Common myeloid progenitor, CD34-positive (primary cell): ENCODE data around the gene PRKCH.

Source experiments
- CTCF ChIA-PET: fragments of 350-600 bp; sonication (Branson Sonifier 250); formaldehyde crosslinking; loops from one replicate; lab custom pipeline; 2021; ENCODE audit warnings: antibody characterized with exemption; lab: Charles Lee
- POLR2A ChIA-PET: fragments of 350-600 bp; sonication (Branson Sonifier 250); formaldehyde crosslinking; loops from one replicate; lab custom pipeline; 2021; ENCODE audit warnings: antibody characterized with exemption; lab: Charles Lee
- DNase-seq, 3 donors: peaks; one replicate each; pipeline versions ENCODE4 v3.0.0 to v3.0.0-alpha.2; 2013
- H3K27ac ChIP-seq, 2 experiments: 1 replicate in 1 of 2; 2 replicates in 1 of 2; pipeline ENCODE4 v1.7.0; 2013; ENCODE audit warnings: inconsistent platforms in 2 of 2, low read length in 2 of 2, mild to moderate bottlenecking in 2 of 2, low read depth in 1 of 2, moderate library complexity in 1 of 2; ENCODE audit not compliant: severe bottlenecking in 2 of 2, insufficient read depth in 1 of 2, poor library complexity in 1 of 2
- H3K27me3 ChIP-seq, 5 experiments: replicated peaks in 2 of 5; 1 replicate in 3 of 5; 2 replicates in 2 of 5; pipeline versions ENCODE4 v1.6.1 to v1.7.0; 2013; ENCODE audit warnings: low read length in 4 of 5, mild to moderate bottlenecking in 2 of 5, moderate library complexity in 2 of 5, inconsistent platforms in 1 of 5; ENCODE audit not compliant: insufficient read depth in 5 of 5, control insufficient read depth in 4 of 5
- H3K36me3 ChIP-seq, 4 experiments: 1 replicate in 2 of 4; 2 replicates in 2 of 4; pipeline versions ENCODE4 v1.6.1 to v1.7.0; 2013; ENCODE audit warnings: low read length in 3 of 4, control low read depth in 1 of 4, mild to moderate bottlenecking in 1 of 4; ENCODE audit not compliant: control insufficient read depth in 4 of 4, insufficient read depth in 4 of 4
- H3K4me1 ChIP-seq, 4 experiments: 1 replicate in 3 of 4; 2 replicates in 1 of 4; pipeline versions ENCODE4 v1.6.1 to v1.7.1; 2013; ENCODE audit warnings: low read length in 3 of 4, mild to moderate bottlenecking in 3 of 4, control low read depth in 1 of 4, inconsistent platforms in 1 of 4, moderate library complexity in 1 of 4; ENCODE audit not compliant: control insufficient read depth in 4 of 4, insufficient read depth in 4 of 4; ENCODE audit errors: control extremely low read depth in 1 of 4
- H3K4me3 ChIP-seq, 7 experiments: 1 replicate in 4 of 7; 2 replicates in 3 of 7; pipeline versions ENCODE4 v1.5.1 to v1.7.0; 2013; ENCODE audit warnings: mild to moderate bottlenecking in 7 of 7, low read length in 6 of 7, moderate library complexity in 6 of 7, inconsistent platforms in 2 of 7, low read depth in 2 of 7, control low read depth in 1 of 7; ENCODE audit not compliant: insufficient read depth in 4 of 7, control insufficient read depth in 1 of 7; ENCODE audit errors: extremely low read depth in 1 of 7
- H3K9me3 ChIP-seq, 5 experiments: 1 replicate in 4 of 5; 2 replicates in 1 of 5; pipeline versions ENCODE4 v1.6.1 to v1.7.1; 2013; ENCODE audit warnings: low read length in 4 of 5, mild to moderate bottlenecking in 2 of 5, inconsistent platforms in 1 of 5, low read depth in 1 of 5, moderate library complexity in 1 of 5; ENCODE audit not compliant: control insufficient read depth in 4 of 5, insufficient read depth in 2 of 5; ENCODE audit errors: control extremely low read depth in 1 of 5
- WGBS: methylation state at CpG from one replicate; pipeline ENCODE4 v1.1.5; 2013; ENCODE audit not compliant: insufficient coverage; 5-methylcytosine and 5-hydroxymethylcytosine counted together

The PRKCH gene

DNA sequence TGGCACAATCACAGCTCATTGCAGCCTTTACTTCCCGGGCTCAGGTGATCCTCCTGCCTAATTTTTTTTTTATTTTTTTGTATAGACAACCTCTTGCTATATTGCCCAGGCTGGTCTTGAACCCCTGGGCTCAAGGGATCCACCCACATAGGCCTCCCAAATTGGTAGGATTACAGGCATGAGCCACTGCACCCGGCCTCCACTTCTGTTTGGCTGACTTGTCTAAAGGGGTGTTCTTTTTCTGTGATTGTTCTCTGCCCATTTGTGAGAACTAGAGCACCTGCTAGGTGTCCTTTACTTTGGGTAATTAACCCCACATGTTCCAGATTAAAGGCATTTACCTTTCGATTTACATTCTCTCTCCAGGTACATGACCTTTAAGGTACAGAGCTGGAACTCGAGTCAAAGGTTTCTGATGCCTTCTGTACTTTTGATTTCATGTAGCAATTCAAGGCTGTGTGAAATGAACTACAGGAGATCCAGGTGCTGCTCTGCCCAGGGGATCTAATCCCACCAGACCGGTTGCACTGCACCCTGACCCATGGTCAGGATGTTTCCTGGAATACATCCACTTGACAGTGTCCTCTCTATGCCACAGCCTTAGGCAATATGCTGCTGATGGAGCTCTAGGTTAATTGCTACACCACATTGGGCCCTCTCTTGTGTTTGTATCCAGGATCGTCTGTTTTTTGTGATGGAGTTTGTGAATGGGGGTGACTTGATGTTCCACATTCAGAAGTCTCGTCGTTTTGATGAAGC is 163.6 kb downstream of the PRKCH start:
- Histone ChIP-seq H3K4me3 (no peak overlapping the region), H3K36me3 (peaks cover 0 to 52% (median 9%) of the 10 kb centered on the region in 4 experiments), H3K4me1 (peaks cover 0 to 10% (median 4%) of the 10 kb centered on the region in 4 experiments), H3K27me3 (no peaks in the 10 kb centered on the region), H3K27ac (no peak overlapping the region), H3K9me3 (no peaks in the 10 kb centered on the region)
- WGBS: 94% methylated on average over 6 of the region's 8 CpGs
- ChIA-PET CTCF (interaction anchor here (0.7 to 1.3 kb wide), 3 partner anchors 12 to 219 kb away, joined by 3 read pairs; no protein-coding TSS in a partner anchor), POLR2A (interaction anchor here (0.6 kb wide), 1 partner anchor 262 kb away, joined by 3 read pairs; no protein-coding TSS in a partner anchor)
- no peak for DNase-seq

DNA sequence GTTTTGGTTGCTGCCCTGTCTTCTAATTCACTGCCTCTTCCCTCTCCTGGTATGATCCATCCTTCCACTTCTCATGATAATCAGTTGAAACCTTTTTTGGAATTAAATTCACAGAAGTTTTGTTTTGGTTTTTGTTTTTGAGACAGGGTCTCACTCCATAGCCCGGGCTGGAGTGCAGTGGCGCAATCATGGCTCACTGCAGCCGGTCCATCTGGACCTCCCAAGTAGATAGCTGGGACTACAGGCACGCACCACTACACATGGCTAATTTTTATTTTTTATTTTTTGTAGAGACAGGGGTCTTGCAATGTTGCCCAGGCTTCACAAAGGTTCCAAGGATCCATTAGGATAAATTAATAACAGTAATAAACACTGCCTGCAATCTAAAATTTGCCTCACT is 164.3 kb downstream of the PRKCH start:
- ChIA-PET POLR2A (no interaction called here), CTCF (interaction anchor here (1.1 to 1.3 kb wide), 2 partner anchors 11 to 26 kb away, joined by 3 read pairs; no protein-coding TSS in a partner anchor)
- 86% methylated on average over 3 of the region's 4 CpGs for WGBS
- H3K4me1 ChIP-seq: peaks cover 0 to 5% (median under 1%) of the 10 kb centered on the region in 4 experiments
- no peak for DNase-seq
- H3K4me3 ChIP-seq: no peak overlapping the region
- no peaks in the 10 kb centered on the region for H3K27me3 ChIP-seq
- peaks cover 0 to 58% (median 10%) of the 10 kb centered on the region in 4 experiments for H3K36me3 ChIP-seq
- no peaks in the 10 kb centered on the region for H3K9me3 ChIP-seq
- no peak overlapping the region for H3K27ac ChIP-seq

DNA sequence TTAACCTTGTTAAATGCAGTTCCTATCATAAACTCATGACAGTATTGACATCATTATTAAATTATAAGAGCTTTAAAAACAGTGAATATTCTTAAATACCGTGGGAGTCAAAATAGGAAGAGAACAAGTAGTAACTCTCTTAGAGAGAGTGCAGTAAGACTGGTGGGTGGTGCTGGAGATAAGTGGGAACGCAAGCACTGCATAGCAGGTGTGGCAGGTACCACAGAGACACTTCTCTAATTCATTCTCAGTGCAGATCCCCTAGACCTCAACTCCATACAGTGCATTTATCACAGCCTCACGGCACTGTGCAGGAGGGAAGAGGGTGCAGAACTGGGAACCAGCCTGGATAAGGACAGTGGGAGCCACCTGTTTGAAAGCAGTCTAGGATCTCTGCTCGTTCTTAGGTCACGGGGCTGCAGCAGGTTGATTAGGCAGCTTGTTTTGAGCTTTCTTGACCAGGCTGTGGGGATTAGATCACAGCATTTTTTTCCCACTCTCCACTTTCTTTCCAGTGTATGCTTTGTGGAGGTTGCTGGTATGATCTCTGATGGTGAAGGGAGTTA is 165.6 kb downstream of the PRKCH start:
- ChIA-PET POLR2A (no interaction called here), CTCF (interaction anchor here (0.6 to 1.2 kb wide), 5 partner anchors 10 to 42 kb away, joined by 3 to 4 read pairs (median 3); no protein-coding TSS in a partner anchor)
- no peak for DNase-seq
- 94% methylated on average over 2 of the region's 5 CpGs for WGBS
- peaks cover 3 to 7% (median 4%) of the 10 kb centered on the region in 4 experiments for H3K4me1 ChIP-seq
- H3K9me3 ChIP-seq: no peaks in the 10 kb centered on the region
- peaks cover 0 to 66% (median 11%) of the 10 kb centered on the region in 4 experiments for H3K36me3 ChIP-seq
- no peaks in the 10 kb centered on the region for H3K27me3 ChIP-seq
- no peak overlapping the region for H3K27ac ChIP-seq
- H3K4me3 ChIP-seq: no peak overlapping the region

DNA sequence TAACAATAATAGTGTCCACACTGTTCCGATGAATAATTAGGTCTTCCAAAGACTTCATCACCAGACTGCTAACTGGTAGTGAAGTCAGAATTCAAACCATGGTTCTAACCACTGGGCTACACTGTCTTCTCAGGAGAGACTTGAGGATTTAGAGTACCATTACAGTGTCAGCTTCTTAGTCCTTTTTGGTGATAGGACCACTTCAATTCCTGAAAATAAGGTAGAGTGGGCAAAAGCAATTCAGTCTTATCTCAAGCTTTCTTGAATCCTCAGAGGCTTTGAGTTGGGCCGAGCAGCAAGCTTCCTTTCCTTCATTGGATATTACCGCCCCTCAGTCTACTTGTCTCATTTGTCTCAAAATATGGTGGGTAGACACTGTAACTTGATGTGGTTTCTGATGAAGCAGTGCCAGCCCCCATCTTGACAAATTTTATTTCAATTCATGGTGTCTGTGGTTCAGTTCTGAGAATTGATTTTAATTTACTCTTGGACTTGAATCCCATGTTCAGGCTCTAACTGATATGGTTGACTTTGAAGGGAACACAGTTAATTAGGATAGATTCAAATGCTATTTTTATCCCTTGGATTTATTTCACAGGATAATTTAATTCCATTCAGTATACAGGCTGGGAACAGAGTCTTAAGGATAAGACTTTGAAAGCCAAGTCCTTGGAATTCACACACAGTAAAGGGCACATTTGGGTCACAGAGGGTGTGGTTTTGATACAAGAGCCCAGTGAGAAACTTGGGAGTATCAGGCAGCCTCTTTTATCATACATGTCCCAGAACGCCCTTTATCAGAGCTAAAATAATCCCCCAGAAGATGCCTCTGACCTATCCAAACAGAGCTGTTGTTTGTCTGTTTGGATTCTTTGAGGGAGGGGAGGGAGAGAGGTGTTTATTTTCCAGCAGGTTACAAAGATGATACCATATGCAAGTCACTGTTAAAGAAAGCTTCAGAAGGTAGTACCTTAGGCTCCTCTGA is 167.3 kb downstream of the PRKCH start:
- ChIA-PET POLR2A (no interaction called here), CTCF (interaction anchor here (0.7 to 4.2 kb wide), 2 partner anchors 12 to 30 kb away, joined by 3 to 24 read pairs; no protein-coding TSS in a partner anchor)
- WGBS: 60% methylated on average over 1 of the region's 4 CpGs
- Histone ChIP-seq H3K27me3 (no peaks in the 10 kb centered on the region), H3K27ac (no peak overlapping the region), H3K36me3 (peaks cover 3 to 64% (median 12%) of the 10 kb centered on the region in 4 experiments), H3K4me1 (peaks cover 3 to 11% (median 6%) of the 10 kb centered on the region in 4 experiments), H3K9me3 (no peaks in the 10 kb centered on the region), H3K4me3 (no peak overlapping the region)
- no peak for DNase-seq

DNA sequence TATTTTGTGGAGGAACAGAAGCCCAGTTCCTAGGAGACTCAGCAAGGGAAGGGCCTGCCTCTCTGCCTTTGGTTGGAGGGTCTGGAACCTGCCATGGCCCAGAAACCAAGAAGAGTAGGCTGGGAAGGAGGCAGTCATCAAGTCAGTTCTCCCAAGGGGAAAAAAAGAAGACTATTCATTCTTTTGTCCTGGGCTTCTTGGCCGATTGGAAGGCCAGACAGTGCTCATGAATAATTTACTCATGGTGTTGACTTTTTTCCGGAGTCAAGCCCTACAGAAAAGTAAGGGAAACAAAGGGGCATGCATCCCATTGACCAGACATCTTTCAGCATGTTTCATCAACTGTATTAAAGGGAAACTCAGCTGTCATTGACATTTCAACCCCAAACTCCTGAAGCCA is 168.1 kb downstream of the PRKCH start:
- WGBS: no CpG with 5 or more reads among the region's 2 CpGs
- Histone ChIP-seq H3K27me3 (no peaks in the 10 kb centered on the region), H3K9me3 (no peaks in the 10 kb centered on the region), H3K4me1 (peaks cover 3 to 11% (median 6%) of the 10 kb centered on the region in 4 experiments), H3K36me3 (peaks cover 3 to 67% (median 12%) of the 10 kb centered on the region in 4 experiments), H3K27ac (no peak overlapping the region), H3K4me3 (no peak overlapping the region)
- POLR2A ChIA-PET: no interaction called here
- DNase-seq: no peak
- CTCF ChIA-PET: interaction anchor here (0.8 to 4.2 kb wide), 3 partner anchors 10 to 348 kb away, joined by 3 to 24 read pairs (median 3); no protein-coding TSS in a partner anchor

DNA sequence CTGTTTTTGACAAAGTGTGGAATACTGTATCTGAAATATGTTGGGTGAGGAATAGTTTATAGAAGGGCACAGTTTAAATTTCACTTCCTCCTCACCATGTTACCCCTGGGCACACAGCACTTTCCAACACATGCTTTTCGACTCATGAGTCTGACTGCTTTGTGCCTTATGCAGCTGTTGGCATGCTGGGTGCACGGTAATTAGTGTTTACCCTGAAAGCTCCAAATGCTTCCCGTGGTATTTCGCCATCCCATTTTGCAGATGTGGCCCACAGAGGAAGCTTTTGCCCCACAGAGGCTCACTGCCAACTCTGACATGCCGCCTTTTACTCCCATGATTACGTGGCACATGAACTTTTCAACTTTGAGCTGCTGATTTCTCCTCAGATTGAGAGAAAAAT is 168.6 kb downstream of the PRKCH start:
- H3K9me3 ChIP-seq: no peaks in the 10 kb centered on the region
- peaks cover 3 to 69% (median 12%) of the 10 kb centered on the region in 4 experiments for H3K36me3 ChIP-seq
- ChIA-PET CTCF (interaction anchor here (0.8 to 4.2 kb wide), 4 partner anchors 10 to 348 kb away, joined by 3 to 24 read pairs (median 3); no protein-coding TSS in a partner anchor), POLR2A (interaction anchor here (0.5 kb wide), 1 partner anchor 13 kb away, joined by 3 read pairs; no protein-coding TSS in a partner anchor)
- no peak overlapping the region for H3K4me3 ChIP-seq
- H3K27me3 ChIP-seq: no peaks in the 10 kb centered on the region
- H3K4me1 ChIP-seq: peaks cover 3 to 11% (median 6%) of the 10 kb centered on the region in 4 experiments
- DNase-seq: no peak
- no peak overlapping the region for H3K27ac ChIP-seq
- WGBS: 62% methylated on average over 5 of the region's 6 CpGs
